ENCODE results near the gene FASN.

DNA sequence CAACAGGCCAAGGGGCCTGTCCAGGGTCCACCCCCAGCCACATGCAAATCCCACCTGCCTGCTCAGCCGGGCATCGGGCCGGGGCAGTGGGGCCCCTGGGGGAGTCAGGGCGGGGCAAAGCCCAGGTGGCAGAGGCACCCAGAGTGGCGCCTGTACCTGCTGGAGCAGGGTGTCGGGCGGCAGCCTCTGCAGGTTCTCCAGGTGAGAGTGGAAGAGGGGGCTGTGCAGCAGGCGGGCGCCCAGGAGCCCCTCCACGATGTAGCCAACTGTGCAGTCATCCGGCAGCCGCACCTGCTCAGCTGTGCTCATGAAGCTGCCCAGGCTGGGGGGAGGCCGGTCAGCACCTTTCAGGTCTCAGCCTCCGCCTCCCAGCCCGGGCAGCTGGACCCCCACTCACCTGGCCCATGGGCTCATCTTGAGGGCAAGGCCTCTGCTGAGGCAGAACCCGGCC is 48.5 kb downstream of the FASN start:
- TF ChIP-seq, protein P1, sequence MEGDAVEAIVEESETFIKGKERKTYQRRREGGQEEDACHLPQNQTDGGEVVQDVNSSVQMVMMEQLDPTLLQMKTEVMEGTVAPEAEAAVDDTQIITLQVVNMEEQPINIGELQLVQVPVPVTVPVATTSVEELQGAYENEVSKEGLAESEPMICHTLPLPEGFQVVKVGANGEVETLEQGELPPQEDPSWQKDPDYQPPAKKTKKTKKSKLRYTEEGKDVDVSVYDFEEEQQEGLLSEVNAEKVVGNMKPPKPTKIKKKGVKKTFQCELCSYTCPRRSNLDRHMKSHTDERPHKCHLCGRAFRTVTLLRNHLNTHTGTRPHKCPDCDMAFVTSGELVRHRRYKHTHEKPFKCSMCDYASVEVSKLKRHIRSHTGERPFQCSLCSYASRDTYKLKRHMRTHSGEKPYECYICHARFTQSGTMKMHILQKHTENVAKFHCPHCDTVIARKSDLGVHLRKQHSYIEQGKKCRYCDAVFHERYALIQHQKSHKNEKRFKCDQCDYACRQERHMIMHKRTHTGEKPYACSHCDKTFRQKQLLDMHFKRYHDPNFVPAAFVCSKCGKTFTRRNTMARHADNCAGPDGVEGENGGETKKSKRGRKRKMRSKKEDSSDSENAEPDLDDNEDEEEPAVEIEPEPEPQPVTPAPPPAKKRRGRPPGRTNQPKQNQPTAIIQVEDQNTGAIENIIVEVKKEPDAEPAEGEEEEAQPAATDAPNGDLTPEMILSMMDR (IDR thresholded peaks at IDR 0.05), result no peak
- no peak for TF ChIP-seq ZFX (IDR thresholded peaks at IDR 0.05; ENCODE audit: borderline replicate concordance)
